ENCODE data around the gene NRP2. TPM values are rescaled to one million over a fixed set of nuclear protein-coding genes. Genes with fewer than 3 reads are reported as not detected.

NRP2 gene
- total and polyA plus RNA-seq, 2 donors (not counting 1 experiment from before 2014, with no cell fraction given) = 1.8 to 6.8 TPM

DNA sequence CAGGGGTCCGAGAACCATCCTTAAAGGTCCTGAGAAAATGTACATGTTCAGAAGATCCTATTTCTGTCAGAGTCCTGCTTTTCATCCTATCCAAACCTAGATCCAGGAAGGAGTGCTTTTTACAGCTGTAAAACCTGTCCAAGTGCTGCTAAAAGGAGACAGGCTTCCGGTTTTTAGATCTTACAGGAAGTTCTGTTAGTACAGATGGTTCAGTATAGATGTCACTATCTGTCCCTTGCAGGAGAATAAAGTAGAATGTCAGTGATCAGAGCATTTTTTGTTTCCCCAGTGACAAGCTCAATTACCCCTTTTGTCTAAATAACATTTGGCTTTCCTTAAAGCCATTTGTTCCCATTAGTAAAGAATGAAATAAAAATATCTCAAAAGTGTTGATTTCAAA is 98.3 kb downstream of the NRP2 start:
- Mint-ChIP-seq H3K27ac (no peak overlapping the region), H3K27me3 (peaks cover 12% of the 10 kb centered on the region), H3K4me3 (no peak overlapping the region), H3K9me3 (ENCODE audit: insufficient read depth) (no peaks in the 10 kb centered on the region), H3K4me1 (peaks cover 2% of the 10 kb centered on the region)
- no peak for TF ChIP-seq EZH2 (IDR thresholded peaks at IDR 0.05; ENCODE audit: borderline replicate concordance, insufficient read depth, low read depth, low read length, poor library complexity, severe bottlenecking)
- TF ChIP-seq, protein P1, sequence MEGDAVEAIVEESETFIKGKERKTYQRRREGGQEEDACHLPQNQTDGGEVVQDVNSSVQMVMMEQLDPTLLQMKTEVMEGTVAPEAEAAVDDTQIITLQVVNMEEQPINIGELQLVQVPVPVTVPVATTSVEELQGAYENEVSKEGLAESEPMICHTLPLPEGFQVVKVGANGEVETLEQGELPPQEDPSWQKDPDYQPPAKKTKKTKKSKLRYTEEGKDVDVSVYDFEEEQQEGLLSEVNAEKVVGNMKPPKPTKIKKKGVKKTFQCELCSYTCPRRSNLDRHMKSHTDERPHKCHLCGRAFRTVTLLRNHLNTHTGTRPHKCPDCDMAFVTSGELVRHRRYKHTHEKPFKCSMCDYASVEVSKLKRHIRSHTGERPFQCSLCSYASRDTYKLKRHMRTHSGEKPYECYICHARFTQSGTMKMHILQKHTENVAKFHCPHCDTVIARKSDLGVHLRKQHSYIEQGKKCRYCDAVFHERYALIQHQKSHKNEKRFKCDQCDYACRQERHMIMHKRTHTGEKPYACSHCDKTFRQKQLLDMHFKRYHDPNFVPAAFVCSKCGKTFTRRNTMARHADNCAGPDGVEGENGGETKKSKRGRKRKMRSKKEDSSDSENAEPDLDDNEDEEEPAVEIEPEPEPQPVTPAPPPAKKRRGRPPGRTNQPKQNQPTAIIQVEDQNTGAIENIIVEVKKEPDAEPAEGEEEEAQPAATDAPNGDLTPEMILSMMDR (IDR thresholded peaks at IDR 0.05) = no peak
- H3K4me3 ChIP-seq (ENCODE audit: control extremely low read depth in 1 of 5, extremely low read depth in 1 of 5, insufficient read depth in 1 of 5, low read depth in 2 of 5, low read length in 4 of 5) = no peak overlapping the region
- no peak for ATAC-seq (ENCODE audit: low read depth)
- H3K4me1 ChIP-seq (ENCODE audit: control insufficient read depth in 2 of 2, insufficient read depth in 2 of 2, low read length in 2 of 2) = peaks cover 0 to 3% of the 10 kb centered on the region in 2 donors
- CTCF ChIA-PET = interaction anchor here (1.5 kb wide), 1 partner anchor 13 kb away, joined by 5 read pairs; no protein-coding TSS in a partner anchor
- no peaks in the 10 kb centered on the region for H4K20me1 ChIP-seq (ENCODE audit: control insufficient read depth, insufficient read depth, low read length, poor library complexity, severe bottlenecking)
- H3K4me2 ChIP-seq (replicated peaks; ENCODE audit: low read depth, low read length, poor library complexity, severe bottlenecking) = no peak overlapping the region
- 30% methylated on average over 2 of the region's 2 CpGs for WGBS (ENCODE audit: insufficient coverage)
- POLR2A ChIA-PET = no interaction called here
- intact Hi-C loops (cut with micrococcal nuclease) = no loop called here
- no peak overlapping the region for H3K9ac ChIP-seq (ENCODE audit: low read length)
- H2AFZ ChIP-seq (ENCODE audit: insufficient read depth, low read depth, low read length, poor library complexity, severe bottlenecking) = no peak overlapping the region
- no peaks in the 10 kb centered on the region for H3K36me3 ChIP-seq (replicated peaks in 1 of 2; ENCODE audit: control extremely low read depth in 1 of 2, control insufficient read depth in 1 of 2, extremely low read depth in 1 of 2, insufficient read depth in 2 of 2, low read length in 1 of 2)
- no peaks in the 10 kb centered on the region for H3K27me3 ChIP-seq (replicated peaks in 1 of 4; ENCODE audit: control extremely low read depth in 1 of 4, control insufficient read depth in 3 of 4, insufficient read depth in 4 of 4, low read length in 3 of 4)
- no peak for DNase-seq
- H3K27ac ChIP-seq (ENCODE audit: low read length in 2 of 2) = no peak overlapping the region
- no peaks in the 10 kb centered on the region for H3K79me2 ChIP-seq (ENCODE audit: control insufficient read depth, insufficient read depth, low read length)
- H3K9me3 ChIP-seq (ENCODE audit: control extremely low read depth in 1 of 3, control insufficient read depth in 2 of 3, insufficient read depth in 1 of 3, low read length in 2 of 3) = no peaks in the 10 kb centered on the region

DNA sequence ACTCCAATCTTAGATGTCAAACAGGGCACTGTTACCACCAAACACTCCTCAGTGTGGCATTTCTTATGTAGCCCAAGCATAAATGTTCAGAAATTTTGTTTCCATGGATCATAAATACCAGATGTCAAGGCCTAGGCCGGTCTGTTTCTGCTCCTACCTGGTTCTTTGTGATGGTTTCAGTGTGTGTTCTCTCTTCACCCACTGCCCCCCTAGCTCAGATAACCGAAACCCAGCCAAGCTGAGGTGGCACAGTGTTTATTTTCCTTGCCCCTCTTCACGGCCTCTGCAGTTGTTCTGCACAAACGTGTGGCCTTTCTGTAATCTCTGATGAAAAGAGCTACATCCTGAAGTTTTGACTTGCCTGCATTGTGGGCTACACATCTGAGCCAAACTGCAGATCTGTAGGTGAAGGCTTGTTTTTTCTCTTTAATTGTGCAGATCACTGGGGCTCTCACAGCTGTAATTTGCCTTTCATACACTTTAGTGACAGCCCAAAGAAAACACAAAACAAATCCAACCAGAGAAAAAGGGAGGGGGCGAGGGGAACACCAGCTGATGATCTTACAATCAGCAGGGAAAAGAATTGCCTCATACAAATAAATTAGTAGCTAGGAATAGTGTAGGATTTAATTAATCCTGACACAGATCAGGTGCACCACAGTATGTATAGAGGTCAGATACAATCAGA is 99.1 kb downstream of the NRP2 start:
- Histone ChIP-seq H3K4me2 (replicated peaks; ENCODE audit: low read depth, low read length, poor library complexity, severe bottlenecking) (no peak overlapping the region), H3K9me3 (ENCODE audit: control extremely low read depth in 1 of 3, control insufficient read depth in 2 of 3, insufficient read depth in 1 of 3, low read length in 2 of 3) (no peaks in the 10 kb centered on the region), H3K9ac (ENCODE audit: low read length) (no peak overlapping the region), H3K27me3 (replicated peaks in 1 of 4; ENCODE audit: control extremely low read depth in 1 of 4, control insufficient read depth in 3 of 4, insufficient read depth in 4 of 4, low read length in 3 of 4) (no peaks in the 10 kb centered on the region), H4K20me1 (ENCODE audit: control insufficient read depth, insufficient read depth, low read length, poor library complexity, severe bottlenecking) (no peaks in the 10 kb centered on the region), H3K79me2 (ENCODE audit: control insufficient read depth, insufficient read depth, low read length) (no peaks in the 10 kb centered on the region), H3K4me3 (ENCODE audit: control extremely low read depth in 1 of 5, extremely low read depth in 1 of 5, insufficient read depth in 1 of 5, low read depth in 2 of 5, low read length in 4 of 5) (no peak overlapping the region), H2AFZ (ENCODE audit: insufficient read depth, low read depth, low read length, poor library complexity, severe bottlenecking) (no peak overlapping the region), H3K4me1 (ENCODE audit: control insufficient read depth in 2 of 2, insufficient read depth in 2 of 2, low read length in 2 of 2) (peaks cover 0 to 3% of the 10 kb centered on the region in 2 donors), H3K27ac (ENCODE audit: low read length in 2 of 2) (no peak overlapping the region), H3K36me3 (replicated peaks in 1 of 2; ENCODE audit: control extremely low read depth in 1 of 2, control insufficient read depth in 1 of 2, extremely low read depth in 1 of 2, insufficient read depth in 2 of 2, low read length in 1 of 2) (no peaks in the 10 kb centered on the region)
- ATAC-seq (ENCODE audit: low read depth) = no peak
- no peak for DNase-seq
- H3K4me1 Mint-ChIP-seq = no peaks in the 10 kb centered on the region
- POLR2A ChIA-PET = no interaction called here
- TF ChIP-seq EZH2 (IDR thresholded peaks at IDR 0.05; ENCODE audit: borderline replicate concordance, insufficient read depth, low read depth, low read length, poor library complexity, severe bottlenecking) = no peak
- TF ChIP-seq, protein P1 (IDR thresholded peaks at IDR 0.05) = no peak
- CTCF ChIA-PET = interaction anchor here (1.5 kb wide), 1 partner anchor 14 kb away, joined by 5 read pairs; no protein-coding TSS in a partner anchor
- no peak overlapping the region for H3K4me3 Mint-ChIP-seq
- peaks cover 11% of the 10 kb centered on the region for H3K27me3 Mint-ChIP-seq
- intact Hi-C loops (cut with micrococcal nuclease) = no loop called here
- 44% methylated on average over 4 of the region's 5 CpGs for WGBS (ENCODE audit: insufficient coverage)
- H3K27ac Mint-ChIP-seq = no peak overlapping the region
- H3K9me3 Mint-ChIP-seq (ENCODE audit: insufficient read depth) = no peaks in the 10 kb centered on the region

All from B cell (primary cell).